Adipose tissue (tissue), 3 donors: Measurements from ENCODE around the gene KIAA0319L. TPM values are rescaled to one million over a fixed set of nuclear protein-coding genes. Genes with fewer than 3 reads are reported as not detected.

ENCODE experiments used
- H3K27ac ChIP-seq: one replicate; pipeline ENCODE4 v1.5.1; 2013; ENCODE audit warnings: low read depth, low read length
- WGBS, 3 donors: extraction: QIAGEN DNeasy Blood & Tissue Kit; methylation state at CpG; one replicate each; pipeline ENCODE4 v1.1.7; 2013; 5-methylcytosine and 5-hydroxymethylcytosine counted together
- polyA plus RNA-seq, 3 donors: library from polyadenylated mRNA; stranded (reverse); fragments of 200-250 nt; gene quantifications; one replicate each; pipeline ENCODE4 v1.2.3, GENCODE V29; 2013
- donor health status: healthy with polysubstance abuse.
- donor health status: Bipolar disorder and iron deficiency.
- donor health status: healthy.

Gene KIAA0319L
- polyA plus RNA-seq, 3 donors, result 16.9 to 29.0 (median 19.8) TPM

- WGBS, 3 donors, result 69 to 83% (median 78%) methylated on average over 9 of the region's 9 CpGs
- H3K27ac ChIP-seq, result no peak overlapping the region
Measured at GRCh38 chr1:35567947-35568558, 10.8 kb upstream of the KIAA0319L start.

- no peak overlapping the region for H3K27ac ChIP-seq
- WGBS, 3 donors, result 90 to 92% (median 91%) methylated on average over 11 of the region's 11 CpGs
Measured at GRCh38 chr1:35565742-35566133, 8.5 kb upstream of the KIAA0319L start.

GRCh38 chr1:35564884-35565741, 7.9 kb upstream of the KIAA0319L start:
- no peak overlapping the region for H3K27ac ChIP-seq
- WGBS, 3 donors, result 85 to 89% (median 88%) methylated on average over 28 of the region's 28 CpGs

GRCh38 chr1:35564037-35564883, 7.1 kb upstream of the KIAA0319L start:
- no peak overlapping the region for H3K27ac ChIP-seq
- 71 to 80% (median 72%) methylated on average over 9 of the region's 9 CpGs for WGBS, 3 donors

GRCh38 chr1:35563166-35563565, 6.0 kb upstream of the KIAA0319L start:
- 48 to 81% (median 53%) methylated on average over 12 of the region's 12 CpGs for WGBS, 3 donors
- no peak overlapping the region for H3K27ac ChIP-seq

- WGBS, 3 donors, result 77 to 93% (median 81%) methylated on average over 15 of the region's 15 CpGs
- H3K27ac ChIP-seq, result no peak overlapping the region
Measured at GRCh38 chr1:35561972-35562680, 4.9 kb upstream of the KIAA0319L start.

GRCh38 chr1:35561297-35561971, 4.2 kb upstream of the KIAA0319L start:
- no peak overlapping the region for H3K27ac ChIP-seq
- WGBS, 3 donors, result 85 to 91% (median 86%) methylated on average over 11 of the region's 11 CpGs

- WGBS, 3 donors, result 51 to 69% (median 63%) methylated on average over 44 of the region's 44 CpGs
- H3K27ac ChIP-seq, result no peak overlapping the region
Measured at GRCh38 chr1:35560256-35561225, 3.3 kb upstream of the KIAA0319L start.

GRCh38 chr1:35559317-35559944, 2.2 kb upstream of the KIAA0319L start:
- WGBS, 3 donors, result 73 to 79% (median 77%) methylated on average over 7 of the region's 7 CpGs
- H3K27ac ChIP-seq, result no peak overlapping the region

GRCh38 chr1:35558374-35559316, 1.4 kb upstream of the KIAA0319L start:
- WGBS, 3 donors, result 30 to 35% (median 30%) methylated on average over 24 to 26 of the region's 26 CpGs
- H3K27ac ChIP-seq, result no peak overlapping the region

- 0 to 1% (median 1%) methylated on average over 58 of the region's 58 CpGs for WGBS, 3 donors
- peak within 1 kb of the TSS; percentile 53 for H3K27ac ChIP-seq
Measured at GRCh38 chr1:35557611-35558373, 589 bp upstream of the KIAA0319L start, which contains the start of gene NCDN. Gene NCDN, plus strand, starts transcription at chr1:35557799. Its CDS starts 392 bp downstream, at chr1:35558191.

GRCh38 chr1:35556484-35557117, 602 bp downstream of the KIAA0319L start:
- 1 to 2% (median 1%) methylated on average over 15 to 17 of the region's 17 CpGs for WGBS, 3 donors
- peak overlapping the region; percentile 53 for H3K27ac ChIP-seq

GRCh38 chr1:35555601-35556477, 1.4 kb downstream of the KIAA0319L start:
- WGBS, 3 donors, result 22 to 64% (median 58%) methylated on average over 10 of the region's 10 CpGs
- H3K27ac ChIP-seq, result no peak overlapping the region
